ENCODE results near the gene LRP1-AS.
"Not testable (repeated sequence)": the region's sequence is repeated elsewhere in the genome, so short reads cannot be mapped to it uniquely, and the experiment has no call there.

LRP1-AS gene

DNA sequence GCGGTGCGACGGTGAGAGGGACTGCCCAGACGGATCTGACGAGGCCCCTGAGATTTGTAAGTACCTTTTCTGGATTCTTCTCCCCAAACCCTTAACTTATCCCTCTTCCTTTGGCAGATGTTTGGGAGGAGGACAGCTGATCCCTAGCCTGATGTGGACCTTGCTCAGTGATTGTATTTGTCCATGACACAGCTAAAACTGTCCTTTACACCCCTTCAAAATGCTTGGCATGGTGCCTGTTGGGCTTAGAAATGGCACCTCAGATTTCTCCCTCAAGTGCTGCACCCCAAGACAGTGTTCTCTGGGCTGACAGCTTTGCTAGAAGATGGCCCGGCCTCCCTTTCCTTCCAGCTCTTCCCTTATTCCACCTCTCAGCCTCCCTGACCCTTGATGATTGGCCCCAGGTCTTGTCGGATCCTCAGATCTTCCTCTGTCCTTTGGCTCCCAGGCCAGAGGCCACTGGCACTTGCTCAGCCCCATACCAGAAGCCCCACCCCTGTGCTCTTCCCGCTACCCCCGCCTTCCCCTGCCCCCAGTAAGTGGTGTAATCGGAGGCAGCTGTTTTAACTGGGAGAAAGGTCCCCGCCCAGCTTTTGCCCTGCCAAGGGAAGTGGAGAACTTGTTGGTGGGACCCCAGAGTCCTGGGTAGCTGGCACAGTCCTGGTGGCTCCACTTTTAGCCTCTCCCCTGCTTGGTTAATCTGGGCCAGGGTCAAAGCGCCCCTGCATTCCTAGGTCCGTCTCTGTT, 8.7 kb downstream of the LRP1-AS start:
- no peak for FAIRE-seq

DNA sequence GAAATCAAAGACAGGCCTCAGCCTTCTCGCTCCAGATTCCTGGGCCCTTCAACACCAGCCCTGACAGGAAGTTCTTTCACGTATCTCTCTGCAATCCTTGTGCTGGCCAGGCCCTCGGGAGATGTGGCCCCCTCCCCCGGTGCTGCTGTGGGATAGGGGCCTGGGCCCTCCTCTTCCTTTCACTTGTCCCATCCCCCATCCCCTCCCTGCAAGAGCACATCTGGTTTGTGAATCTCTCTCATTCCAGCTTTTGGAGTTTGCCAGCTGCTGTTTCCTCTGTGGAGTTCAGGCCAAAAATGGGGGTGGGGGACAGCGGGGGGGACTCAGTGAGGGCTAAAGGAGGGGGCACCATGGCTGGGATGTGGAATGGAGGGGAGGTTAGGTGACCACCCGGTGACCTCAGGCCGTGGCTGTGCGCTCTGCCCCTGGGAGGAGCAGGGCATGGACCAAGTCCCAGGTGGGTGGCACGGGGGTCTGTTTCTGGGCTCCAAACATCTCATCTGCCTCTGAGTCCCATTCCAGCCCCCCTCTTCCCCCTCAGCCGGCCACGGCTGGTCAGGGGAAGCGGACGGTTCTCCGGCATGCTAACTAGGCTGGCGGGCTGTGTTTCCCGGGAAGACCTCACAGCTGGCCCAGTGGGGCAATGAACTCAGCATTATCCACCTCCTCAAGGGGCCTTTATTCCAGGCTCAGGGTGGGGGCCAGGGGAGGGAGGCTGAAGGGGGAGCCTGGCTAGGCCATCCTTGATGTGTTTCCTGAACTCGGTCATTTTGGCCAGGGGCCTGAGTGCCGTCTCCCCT, 11.7 kb downstream of the LRP1-AS start:
- no peak for FAIRE-seq

DNA sequence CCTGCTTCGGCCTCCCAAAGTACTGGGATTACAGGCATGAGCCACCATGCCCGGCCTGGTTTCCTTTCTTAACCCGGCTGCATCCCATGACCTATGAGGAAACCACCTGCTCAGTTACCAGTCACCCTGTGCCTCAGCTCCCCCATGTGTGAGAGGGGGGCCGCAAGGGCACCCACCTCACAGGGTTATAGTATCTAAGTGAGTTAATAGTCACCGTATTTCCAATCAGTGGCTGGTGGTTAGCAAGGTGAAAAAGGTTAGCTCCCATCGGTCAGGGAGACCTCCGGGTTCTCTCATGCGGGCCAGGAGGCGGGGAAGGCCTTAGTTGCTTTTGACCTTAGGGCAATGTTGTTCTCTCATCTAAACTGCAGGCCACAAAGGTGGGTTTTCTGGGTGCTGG, 12.5 kb downstream of the LRP1-AS start:
- FAIRE-seq: no peak

DNA sequence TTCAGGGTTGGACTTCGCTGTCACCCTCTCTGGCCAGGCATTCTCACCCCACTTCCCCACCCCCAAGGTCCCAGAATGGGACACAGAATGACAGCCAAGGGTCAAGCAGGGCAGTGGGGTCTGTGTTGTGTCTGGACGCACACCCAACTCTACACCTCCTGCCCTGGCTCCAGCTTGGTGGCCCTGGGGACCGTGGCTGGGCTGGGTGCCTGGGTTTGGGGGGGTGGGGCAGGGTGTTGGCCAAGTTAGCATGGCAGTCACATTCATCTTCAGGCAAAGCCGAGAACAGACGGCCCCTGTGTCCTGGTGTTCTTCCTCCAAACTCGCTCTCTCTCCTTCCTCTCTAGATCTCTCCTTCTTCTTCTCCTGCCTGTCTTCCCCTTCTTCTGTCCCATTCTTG, 13.5 kb downstream of the LRP1-AS start:
- FAIRE-seq: no peak

DNA sequence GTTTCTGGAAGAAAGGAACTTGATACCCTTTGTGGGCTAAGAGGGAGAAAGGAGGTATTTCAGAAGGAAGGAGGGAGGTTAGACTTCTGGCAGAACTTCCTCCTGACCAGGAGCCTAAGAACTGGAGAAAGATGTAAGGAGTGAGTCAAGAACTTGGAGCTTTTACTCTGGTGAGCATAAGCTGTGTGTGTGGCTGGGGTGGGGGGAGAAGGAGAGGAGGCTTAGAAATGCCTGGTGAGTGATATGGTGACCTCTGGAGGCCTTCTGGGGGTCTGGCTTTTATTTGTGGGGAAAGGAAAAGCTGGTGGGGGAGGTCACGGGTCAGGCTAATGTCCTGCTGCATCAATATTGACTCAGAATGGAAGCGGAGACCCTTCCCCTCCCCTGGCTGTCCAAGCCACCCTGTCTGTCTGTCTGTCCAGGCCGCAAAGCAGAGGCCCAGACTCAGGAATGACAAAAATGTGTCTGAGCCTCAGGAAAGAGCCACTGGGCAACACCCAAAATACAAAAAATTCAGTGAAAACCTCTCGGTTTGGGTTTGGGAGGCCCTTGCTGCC, 14.3 kb downstream of the LRP1-AS start:
- no peak for FAIRE-seq

DNA sequence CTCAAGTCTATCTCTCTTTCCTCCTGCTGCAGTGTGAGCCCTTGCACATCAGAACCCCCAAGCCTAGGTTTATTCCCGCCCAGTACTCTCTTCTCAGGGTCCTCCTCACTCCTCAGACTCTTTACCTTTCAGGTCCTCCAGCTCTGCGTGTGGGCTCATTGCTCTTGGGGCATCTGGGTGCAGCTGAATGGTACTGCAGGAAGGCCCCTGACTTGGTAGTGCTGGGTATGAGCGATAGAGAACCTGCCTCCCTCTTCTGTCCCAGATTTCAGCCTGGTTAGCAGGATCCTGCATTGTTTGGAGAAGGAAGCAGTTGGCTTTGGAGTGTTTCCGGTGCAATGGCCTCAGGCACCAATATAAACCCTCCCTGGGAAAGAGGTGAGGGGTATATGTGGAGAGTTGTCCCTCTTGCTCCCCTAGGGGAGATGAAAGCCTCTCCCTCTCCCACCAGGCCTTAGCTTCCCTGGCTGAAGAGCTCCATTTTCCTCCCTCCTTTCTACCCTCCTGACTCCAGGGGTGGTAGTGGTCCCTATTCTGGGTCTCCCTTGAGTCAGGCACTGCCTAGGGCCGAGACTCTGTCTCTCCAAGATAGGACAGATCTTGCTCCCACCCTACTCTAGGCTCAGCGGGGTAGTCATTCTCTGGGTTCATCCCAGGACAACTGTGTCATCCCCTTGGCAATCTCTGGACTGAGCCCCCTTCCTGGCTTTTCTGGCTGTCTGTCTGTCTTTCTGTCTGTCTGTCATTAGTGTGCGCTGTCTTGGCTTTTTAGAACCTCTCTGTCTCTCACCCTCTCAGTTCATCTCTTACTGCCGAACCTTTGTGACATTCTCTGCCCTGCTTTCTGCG, 15.3 kb downstream of the LRP1-AS start:
- FAIRE-seq: no peak

DNA sequence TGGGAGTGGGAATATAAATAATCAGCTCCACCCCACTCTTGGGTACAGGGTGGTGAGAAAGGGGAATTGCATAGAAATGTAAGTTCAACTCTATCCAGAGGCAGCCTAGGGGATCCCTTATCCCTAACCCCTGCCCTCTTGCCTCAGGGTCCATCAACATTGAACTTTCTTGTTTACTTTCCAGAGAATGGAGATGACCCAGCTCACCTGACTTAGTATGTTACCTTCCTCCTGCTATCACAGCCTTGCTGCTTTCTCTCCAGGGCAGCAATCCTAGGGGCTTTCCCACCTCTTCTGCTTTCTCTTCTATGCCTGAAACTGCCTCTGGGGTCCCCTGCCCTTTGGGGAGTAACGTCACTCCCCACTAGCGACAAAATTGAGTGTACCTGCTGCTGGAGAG, 16.5 kb downstream of the LRP1-AS start:
- FAIRE-seq: no peak

DNA sequence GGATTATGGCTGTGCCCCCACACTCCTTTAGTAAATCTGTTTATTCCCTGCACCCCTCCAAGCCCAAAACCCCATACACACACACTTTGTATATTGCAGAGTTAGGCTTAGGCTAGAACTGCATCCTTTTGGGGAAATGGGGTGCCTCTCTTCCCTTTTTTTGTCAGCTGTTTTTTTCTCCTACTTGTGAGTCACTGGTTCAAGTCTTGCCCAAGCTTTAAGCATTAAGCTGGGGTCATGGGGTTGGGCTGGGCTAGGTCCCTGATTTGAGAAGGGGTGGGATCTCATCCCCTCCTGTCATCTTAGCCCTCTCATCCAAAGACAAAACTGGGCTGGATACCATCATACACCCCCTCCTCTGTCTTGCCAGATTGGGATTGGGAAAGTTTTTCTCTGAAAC, 17.5 kb downstream of the LRP1-AS start:
- no peak for FAIRE-seq

DNA sequence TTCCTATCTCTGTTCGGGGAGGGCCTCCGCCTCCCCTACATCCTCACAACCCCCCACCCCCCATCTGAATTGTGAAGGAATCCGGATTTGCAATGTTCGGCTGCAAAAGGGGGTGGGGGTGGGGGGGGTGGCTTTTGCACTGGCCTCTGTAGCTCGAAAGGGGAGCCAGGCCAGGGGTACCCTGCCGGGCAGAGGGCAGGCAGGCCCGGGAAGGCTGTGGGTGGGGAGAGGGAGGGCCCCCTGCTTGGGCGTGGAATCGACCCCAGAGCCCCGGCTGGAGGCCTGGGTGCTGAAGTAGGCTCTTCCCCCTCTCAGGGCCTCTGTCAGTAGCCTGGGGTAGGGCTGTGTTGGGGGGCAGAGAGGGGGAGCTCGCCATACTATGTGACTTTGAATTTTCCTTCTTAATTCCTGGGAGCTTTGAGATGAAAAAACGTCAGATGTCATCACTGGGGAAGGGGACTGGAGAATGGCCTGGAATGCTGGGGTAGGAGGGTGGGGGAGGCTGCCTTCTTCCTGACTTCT, 18.0 kb downstream of the LRP1-AS start:
- FAIRE-seq: no peak

DNA sequence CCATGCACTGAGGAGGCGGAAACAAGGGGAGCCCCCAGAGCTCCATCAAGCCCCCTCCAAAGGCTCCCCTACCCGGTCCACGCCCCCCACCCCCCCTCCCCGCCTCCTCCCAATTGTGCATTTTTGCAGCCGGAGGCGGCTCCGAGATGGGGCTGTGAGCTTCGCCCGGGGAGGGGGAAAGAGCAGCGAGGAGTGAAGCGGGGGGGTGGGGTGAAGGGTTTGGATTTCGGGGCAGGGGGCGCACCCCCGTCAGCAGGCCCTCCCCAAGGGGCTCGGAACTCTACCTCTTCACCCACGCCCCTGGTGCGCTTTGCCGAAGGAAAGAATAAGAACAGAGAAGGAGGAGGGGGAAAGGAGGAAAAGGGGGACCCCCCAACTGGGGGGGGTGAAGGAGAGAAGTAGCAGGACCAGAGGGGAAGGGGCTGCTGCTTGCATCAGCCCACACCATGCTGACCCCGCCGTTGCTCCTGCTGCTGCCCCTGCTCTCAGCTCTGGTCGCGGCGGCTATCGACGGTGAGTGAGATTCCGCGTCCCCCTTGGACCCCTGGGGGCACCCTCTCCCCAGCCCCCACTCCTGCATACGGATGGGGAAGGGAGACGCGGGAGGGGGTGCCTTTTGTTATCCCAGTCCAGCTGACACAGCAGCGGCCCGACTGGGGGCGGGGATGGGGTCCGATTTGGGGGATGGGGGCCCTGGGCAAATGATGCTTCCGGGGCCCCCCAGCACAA, 18.7 kb downstream of the LRP1-AS start:
- no peak for FAIRE-seq

DNA sequence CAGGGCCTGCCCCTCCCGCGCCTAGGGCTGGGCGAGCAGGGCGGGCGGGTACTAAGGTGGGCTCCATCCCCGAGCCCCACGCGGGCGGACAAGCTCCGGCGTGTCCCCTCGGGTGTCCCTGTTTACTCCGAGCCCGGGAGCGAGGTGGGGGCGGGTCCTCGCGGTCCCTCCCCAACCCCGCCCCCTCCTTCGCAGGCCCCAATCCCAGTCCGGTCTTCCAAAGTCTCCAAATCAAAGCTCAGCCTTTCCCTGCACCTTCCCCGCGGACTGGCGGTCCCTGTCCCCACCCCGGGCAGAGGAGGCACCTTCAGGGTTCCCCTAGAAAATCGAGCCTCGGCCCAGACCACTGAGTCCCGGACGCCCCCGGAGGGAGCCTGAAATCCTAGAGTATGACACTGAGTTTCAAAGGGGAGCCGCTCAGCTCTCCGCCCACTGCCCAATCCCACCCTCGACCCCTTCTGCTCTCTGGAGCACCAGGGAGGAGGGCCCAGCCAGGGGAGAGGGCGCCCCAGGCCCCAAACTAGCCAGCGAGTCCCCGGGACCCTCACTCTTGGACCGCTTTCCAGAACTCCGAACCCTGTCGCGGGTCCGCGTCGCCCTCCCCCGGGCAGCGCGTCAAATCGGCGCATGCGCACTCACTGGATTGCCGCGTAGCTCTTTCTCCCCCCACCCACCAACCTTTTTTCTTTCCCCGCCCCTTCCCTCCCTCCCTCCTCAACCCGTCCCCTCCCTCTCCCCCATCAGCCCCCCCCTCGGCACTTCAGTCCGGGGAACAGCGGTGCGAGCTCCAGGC, 19.5 kb downstream of the LRP1-AS start, which contains the start of gene LRP1:
TSS of gene LRP1 (plus strand) at position 758 of the 793 bp plus-strand sequence. CDS start 482 bp downstream, outside the sequence.
- no peak for FAIRE-seq

DNA sequence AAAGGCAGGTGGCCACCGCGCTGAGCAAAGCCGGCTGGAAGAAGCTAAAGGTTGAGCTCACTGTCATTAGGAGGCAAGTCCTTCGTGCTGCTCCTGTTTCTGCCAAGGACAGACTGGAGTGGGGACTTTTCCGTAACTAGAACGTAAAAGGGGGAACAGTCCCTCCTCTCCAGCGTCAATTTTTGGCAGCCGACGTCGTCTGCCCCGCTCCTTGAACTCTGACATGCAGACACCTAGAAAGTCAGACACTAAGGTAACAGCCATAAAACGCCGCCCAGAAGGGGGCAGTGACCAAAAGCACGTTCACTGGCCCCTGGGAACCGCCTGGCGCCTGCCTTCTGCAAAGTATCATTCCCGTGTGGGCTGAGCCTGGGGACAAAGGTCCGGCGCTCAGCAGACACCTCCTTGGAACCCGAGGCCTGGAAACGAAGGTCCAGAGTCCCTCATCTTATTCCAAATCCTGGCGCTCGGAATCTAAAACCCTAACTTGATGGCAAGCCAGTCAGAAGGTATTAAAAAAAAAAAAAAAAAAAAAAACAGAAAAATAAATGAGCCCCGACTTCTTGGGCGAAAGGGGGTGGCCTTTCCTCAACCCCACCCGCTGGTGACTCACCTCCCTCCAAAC, 20.2 kb downstream of the LRP1-AS start:
- FAIRE-seq: no peak

DNA sequence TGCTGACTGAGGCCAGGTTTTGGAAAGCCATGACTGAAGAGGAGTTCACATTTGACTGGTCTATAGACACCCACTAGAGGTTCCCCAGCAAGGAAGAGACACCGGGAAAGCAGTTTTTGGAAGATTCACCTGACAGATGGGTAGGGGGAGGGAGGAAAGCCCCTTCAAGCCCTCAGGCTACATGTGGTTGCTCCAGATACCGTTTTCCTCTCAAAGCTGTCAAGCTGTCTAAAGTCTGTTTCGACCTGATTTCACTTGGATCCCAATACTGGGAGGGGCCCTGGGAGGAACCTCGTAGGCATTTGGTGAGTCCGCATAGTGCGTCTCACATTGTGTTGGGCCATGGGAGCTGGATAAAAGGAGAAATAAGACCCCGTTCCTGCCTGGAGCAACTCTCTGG, 20.9 kb downstream of the LRP1-AS start:
- no peak for FAIRE-seq

DNA sequence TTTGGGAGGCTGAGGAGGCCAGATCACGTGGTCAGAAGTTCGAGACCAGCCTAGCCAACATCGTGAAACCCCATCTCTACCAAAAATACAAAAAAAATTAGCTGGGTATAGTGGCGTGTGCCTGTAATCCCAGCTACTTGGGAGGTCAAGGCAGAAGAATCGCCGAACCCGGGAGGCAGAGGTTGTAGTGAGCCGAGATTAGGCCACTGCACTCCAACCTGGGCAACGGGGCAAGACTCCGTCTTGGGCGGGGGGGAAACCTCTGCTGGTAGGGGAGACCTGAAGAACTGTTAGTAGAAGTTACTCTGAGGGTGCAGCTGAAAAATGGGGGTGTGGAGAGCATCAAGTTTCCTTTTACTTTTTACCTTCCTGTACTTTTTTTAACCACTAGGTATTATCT, 21.4 kb downstream of the LRP1-AS start:
- no peak for FAIRE-seq

DNA sequence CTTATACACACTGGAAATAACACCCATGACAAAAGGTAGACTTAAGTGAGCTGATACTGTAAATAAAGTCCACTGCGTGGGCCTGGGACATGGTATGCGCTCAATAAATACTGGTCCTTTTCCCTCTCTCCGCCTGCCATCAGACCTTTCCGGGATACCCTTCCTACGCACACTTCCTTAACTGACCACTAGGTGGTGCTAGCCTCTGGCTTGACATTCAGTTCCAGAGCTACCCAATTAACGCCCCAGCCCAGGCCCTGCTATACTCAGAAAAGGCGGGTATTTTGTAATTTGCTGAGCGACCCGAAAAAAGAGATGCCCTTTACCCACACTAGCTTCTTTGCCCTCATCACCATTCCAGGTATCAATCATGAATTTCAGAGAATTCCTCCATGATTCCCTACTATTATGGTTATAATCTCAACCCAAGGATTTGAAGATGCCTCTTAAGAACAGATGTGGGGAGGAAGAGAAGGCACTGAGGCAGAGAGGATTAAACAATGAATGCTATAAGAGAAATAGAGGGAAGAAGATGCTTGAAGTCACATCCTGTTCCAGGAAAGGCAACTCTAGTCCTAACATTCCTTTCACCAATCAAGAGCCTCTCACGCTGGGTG, 23.1 kb downstream of the LRP1-AS start:
- FAIRE-seq: no peak

DNA sequence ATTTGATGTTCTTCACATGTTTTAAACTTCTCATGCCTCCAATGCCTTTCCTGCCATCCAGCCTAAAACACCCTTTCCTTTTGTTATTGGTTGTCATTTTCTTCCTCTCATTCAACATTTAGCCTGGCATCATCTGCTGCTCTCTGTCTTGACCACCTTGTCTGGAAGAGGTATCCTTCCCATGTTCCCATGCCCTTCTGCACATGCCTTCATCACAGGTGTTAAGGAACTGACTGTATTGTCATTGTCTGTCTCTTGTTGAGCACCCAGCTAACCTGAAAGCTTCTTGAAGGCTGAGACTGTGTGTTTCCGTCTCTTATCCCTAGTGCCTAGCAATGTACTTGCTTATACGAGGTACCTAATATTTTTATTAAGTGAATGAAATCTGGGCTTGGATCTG, 23.6 kb downstream of the LRP1-AS start:
- FAIRE-seq: no peak

DNA sequence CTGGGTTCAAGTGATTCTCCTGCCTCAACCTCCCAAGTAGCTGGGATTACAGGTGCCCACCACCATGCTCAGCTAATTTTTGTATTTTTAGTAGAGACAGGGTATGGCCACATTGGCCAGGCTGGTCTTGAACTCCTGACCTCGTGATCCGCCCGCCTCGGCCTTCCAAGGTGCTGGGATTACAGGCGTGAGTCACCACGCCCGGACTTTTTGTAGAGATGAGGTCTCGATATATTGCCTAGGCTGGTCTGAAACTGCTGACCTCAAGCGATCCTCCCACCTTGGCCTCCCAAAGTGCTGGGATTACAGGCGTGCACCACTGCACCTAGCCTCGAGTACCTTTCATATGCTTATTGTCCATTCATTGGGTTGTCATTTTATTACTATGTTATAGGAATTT, 26.7 kb downstream of the LRP1-AS start:
- not testable (repeated sequence) for FAIRE-seq

DNA sequence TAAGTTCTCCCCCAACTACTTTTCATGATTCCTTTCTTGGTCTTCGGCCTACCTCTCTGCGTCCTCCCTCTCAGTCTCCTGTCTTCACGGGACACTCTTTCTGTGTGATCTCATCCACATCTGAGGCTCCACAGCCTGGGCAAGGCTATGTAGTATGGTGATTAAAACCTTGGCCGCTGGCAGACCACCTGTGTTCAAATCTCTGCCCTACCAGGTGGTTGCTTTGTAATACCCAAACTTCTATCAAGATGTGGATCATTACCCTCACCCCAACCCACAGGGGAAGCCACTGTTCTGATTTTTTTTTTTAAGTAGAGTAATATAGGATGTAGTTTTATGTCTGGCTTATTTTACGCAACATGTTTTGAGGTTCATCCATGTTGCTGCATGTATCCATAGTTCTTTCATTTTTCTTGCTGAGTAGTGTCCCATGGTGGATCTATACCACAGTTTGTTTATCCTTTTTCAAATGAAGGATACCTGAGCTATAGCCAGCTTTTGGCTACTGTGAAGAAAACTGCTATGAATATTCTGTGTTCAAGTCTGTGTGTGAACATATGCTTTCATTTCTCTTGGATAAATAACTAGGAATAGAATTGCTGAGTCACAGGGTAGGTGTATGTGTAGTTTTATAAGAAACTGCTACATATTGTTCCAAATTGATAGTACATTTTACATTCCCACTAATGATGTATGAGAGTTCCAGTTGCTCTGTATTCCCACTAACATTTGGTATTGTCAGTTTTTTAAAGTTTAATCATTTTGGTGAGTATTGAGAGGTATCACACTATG, 27.9 kb downstream of the LRP1-AS start:
- FAIRE-seq: no peak

DNA sequence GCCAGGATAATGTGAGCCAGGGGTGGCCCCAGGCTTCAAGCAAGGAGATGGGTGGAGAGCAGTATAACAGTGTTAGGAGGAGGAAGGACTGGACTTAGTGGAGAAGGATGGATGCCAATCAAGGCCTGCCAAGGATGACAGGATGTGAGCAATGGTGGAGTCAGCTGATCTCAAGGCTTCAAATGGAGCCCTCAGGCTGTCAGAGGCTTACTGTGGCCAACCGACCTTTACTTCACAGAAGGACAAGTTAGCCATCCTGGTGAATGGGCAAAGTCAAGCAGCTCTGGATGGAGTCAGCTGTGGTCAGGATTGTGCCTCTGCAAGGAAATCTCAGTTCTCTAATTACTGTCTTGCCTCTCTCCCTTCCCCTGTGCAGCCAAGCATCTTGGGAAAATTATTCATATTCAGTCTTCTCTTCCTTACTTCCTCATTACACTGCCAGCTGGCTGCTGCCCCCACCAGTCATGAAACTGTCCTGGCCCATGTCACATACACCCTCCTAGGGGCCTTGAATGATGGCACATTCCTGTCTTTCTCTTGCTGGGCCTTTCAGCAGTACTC, 28.6 kb downstream of the LRP1-AS start:
- FAIRE-seq: no peak
